ENCODE measurements around the gene STAB2. TPM values are rescaled to one million over a fixed set of nuclear protein-coding genes. Genes with fewer than 3 reads are reported as not detected.

STAB2 gene
- polyA plus RNA-seq, 1 donor, result 6.6 TPM

- Histone ChIP-seq H3K4me3 (ENCODE audit: low read length) (no peak overlapping the region), H3K4me1 (ENCODE audit: control insufficient read depth, insufficient read depth, low read length) (no peaks in the 10 kb centered on the region), H3K9me3 (ENCODE audit: control insufficient read depth, low read depth, low read length) (peaks cover 5% of the 10 kb centered on the region), H3K27me3 (ENCODE audit: control insufficient read depth, insufficient read depth, low read length) (peaks cover 2% of the 10 kb centered on the region), H3K36me3 (ENCODE audit: control insufficient read depth, insufficient read depth, low read length) (no peaks in the 10 kb centered on the region), H3K27ac (ENCODE audit: low read length) (no peak overlapping the region)
- no peak for DNase-seq
- 95% methylated on average over 3 of the region's 8 CpGs for whole genome bisulfite sequencing (ENCODE audit: insufficient coverage, low lambda C conversion rate)
Measured at GRCh38 chr12:103735291-103735690, 148.2 kb downstream of the STAB2 start.

- H3K9me3 ChIP-seq (ENCODE audit: control insufficient read depth, low read depth, low read length), result no peaks in the 10 kb centered on the region
- H3K36me3 ChIP-seq (ENCODE audit: control insufficient read depth, insufficient read depth, low read length), result no peaks in the 10 kb centered on the region
- no CpG with 5 or more reads among the region's 1 CpG for WGBS (ENCODE audit: insufficient coverage, low lambda C conversion rate)
Measured at GRCh38 chr12:103736572-103736971, 149.5 kb downstream of the STAB2 start.

GRCh38 chr12:103737881-103738280, 150.8 kb downstream of the STAB2 start:
- no peak for DNase-seq
- peaks cover 2% of the 10 kb centered on the region for H3K27me3 ChIP-seq (ENCODE audit: control insufficient read depth, insufficient read depth, low read length)
- no peak overlapping the region for H3K27ac ChIP-seq (ENCODE audit: low read length)
- no peaks in the 10 kb centered on the region for H3K36me3 ChIP-seq (ENCODE audit: control insufficient read depth, insufficient read depth, low read length)
- no peaks in the 10 kb centered on the region for H3K9me3 ChIP-seq (ENCODE audit: control insufficient read depth, low read depth, low read length)
- WGBS (ENCODE audit: insufficient coverage, low lambda C conversion rate), result no CpG with 5 or more reads among the region's 1 CpG
- peaks cover 6% of the 10 kb centered on the region for H3K4me1 ChIP-seq (ENCODE audit: control insufficient read depth, insufficient read depth, low read length)
- no peak overlapping the region for H3K4me3 ChIP-seq (ENCODE audit: low read length)

More at GRCh38 chr12:103736572-103736971, 149.5 kb downstream of the STAB2 start:
- H3K27ac ChIP-seq (ENCODE audit: low read length), result no peak overlapping the region
- peaks cover 2% of the 10 kb centered on the region for H3K27me3 ChIP-seq (ENCODE audit: control insufficient read depth, insufficient read depth, low read length)
- no peak overlapping the region for H3K4me3 ChIP-seq (ENCODE audit: low read length)
- no peaks in the 10 kb centered on the region for H3K4me1 ChIP-seq (ENCODE audit: control insufficient read depth, insufficient read depth, low read length)
- DNase-seq, result no peak

- WGBS (ENCODE audit: insufficient coverage, low lambda C conversion rate), result 79% methylated on average over 6 of the region's 15 CpGs
- H3K36me3 ChIP-seq (ENCODE audit: control insufficient read depth, insufficient read depth, low read length), result no peaks in the 10 kb centered on the region
- peak; percentile 61 to 92 for DNase-seq
Measured at GRCh38 chr12:103742349-103742932, 155.4 kb downstream of the STAB2 start.

DNA sequence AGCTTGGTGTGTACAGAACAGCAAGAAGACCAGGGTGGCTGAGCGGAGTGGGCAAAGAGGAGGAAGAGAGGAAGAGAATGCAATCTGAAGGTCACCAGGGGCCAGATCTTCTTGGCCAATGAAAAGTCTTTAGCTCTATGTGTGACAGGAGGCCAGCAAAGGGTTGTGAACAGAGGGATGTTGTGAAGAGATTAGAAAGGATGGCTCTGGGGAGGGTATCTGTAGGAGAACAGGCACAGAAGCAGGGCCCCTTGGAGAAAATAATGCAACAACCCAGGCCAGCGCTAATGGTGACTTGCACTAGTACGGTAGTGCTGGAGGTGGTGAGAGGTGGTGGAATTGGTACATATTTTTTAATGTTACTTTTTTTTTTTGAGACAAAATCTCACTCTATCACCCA, 156.7 kb downstream of the STAB2 start:
- no peaks in the 10 kb centered on the region for H3K27me3 ChIP-seq (ENCODE audit: control insufficient read depth, insufficient read depth, low read length)
- H3K4me1 ChIP-seq (ENCODE audit: control insufficient read depth, insufficient read depth, low read length), result peaks cover 6% of the 10 kb centered on the region
- no peaks in the 10 kb centered on the region for H3K36me3 ChIP-seq (ENCODE audit: control insufficient read depth, insufficient read depth, low read length)
- WGBS (ENCODE audit: insufficient coverage, low lambda C conversion rate), result no CpG with 5 or more reads among the region's 3 CpGs
- no peak overlapping the region for H3K4me3 ChIP-seq (ENCODE audit: low read length)
- no peak for DNase-seq
- H3K27ac ChIP-seq (ENCODE audit: low read length), result no peak overlapping the region
- H3K9me3 ChIP-seq (ENCODE audit: control insufficient read depth, low read depth, low read length), result no peaks in the 10 kb centered on the region

More at GRCh38 chr12:103742349-103742932, 155.4 kb downstream of the STAB2 start:
- no peaks in the 10 kb centered on the region for H3K9me3 ChIP-seq (ENCODE audit: control insufficient read depth, low read depth, low read length)
- H3K4me1 ChIP-seq (ENCODE audit: control insufficient read depth, insufficient read depth, low read length), result peaks cover 6% of the 10 kb centered on the region
- H3K4me3 ChIP-seq (ENCODE audit: low read length), result no peak overlapping the region
- H3K27ac ChIP-seq (ENCODE audit: low read length), result peak overlapping the region; percentile 80
- no peaks in the 10 kb centered on the region for H3K27me3 ChIP-seq (ENCODE audit: control insufficient read depth, insufficient read depth, low read length)

DNA sequence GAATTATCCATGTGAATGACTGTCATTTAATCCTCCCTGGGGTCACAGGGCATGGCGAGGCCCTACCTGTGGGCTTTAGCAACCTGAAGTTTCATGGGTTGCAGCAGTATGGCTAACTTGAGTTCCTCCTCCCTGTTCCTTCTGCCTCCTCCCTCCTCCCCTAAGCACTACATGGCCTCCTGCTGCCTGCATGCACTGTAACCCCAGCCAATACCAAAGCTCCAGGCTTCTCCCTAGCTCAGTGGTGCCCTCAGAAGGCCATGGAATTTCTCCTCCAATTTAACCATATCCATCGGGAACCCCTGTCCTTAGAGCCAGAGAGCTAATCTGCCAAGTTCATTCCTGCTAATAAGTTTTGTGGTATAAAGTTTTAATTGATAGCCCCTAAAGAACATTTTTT, 158.9 kb downstream of the STAB2 start:
- Histone ChIP-seq H3K4me3 (ENCODE audit: low read length) (no peak overlapping the region), H3K27ac (ENCODE audit: low read length) (no peak overlapping the region), H3K27me3 (ENCODE audit: control insufficient read depth, insufficient read depth, low read length) (no peaks in the 10 kb centered on the region), H3K9me3 (ENCODE audit: control insufficient read depth, low read depth, low read length) (no peaks in the 10 kb centered on the region), H3K36me3 (ENCODE audit: control insufficient read depth, insufficient read depth, low read length) (no peaks in the 10 kb centered on the region), H3K4me1 (ENCODE audit: control insufficient read depth, insufficient read depth, low read length) (peaks cover 6% of the 10 kb centered on the region)
- 60% methylated on average over 1 of the region's 2 CpGs for WGBS (ENCODE audit: insufficient coverage, low lambda C conversion rate)
- DNase-seq, result peak in 1 of 2 donors; percentile 20

- H3K27ac ChIP-seq (ENCODE audit: low read length), result no peak overlapping the region
- H3K9me3 ChIP-seq (ENCODE audit: control insufficient read depth, low read depth, low read length), result no peaks in the 10 kb centered on the region
- no CpG with 5 or more reads among the region's 2 CpGs for WGBS (ENCODE audit: insufficient coverage, low lambda C conversion rate)
- H3K36me3 ChIP-seq (ENCODE audit: control insufficient read depth, insufficient read depth, low read length), result no peaks in the 10 kb centered on the region
- no peaks in the 10 kb centered on the region for H3K27me3 ChIP-seq (ENCODE audit: control insufficient read depth, insufficient read depth, low read length)
- no peaks in the 10 kb centered on the region for H3K4me1 ChIP-seq (ENCODE audit: control insufficient read depth, insufficient read depth, low read length)
- no peak for DNase-seq
- no peak overlapping the region for H3K4me3 ChIP-seq (ENCODE audit: low read length)
Measured at GRCh38 chr12:103748002-103748401, 160.9 kb downstream of the STAB2 start.

- DNase-seq, result no peak
- no peaks in the 10 kb centered on the region for H3K4me1 ChIP-seq (ENCODE audit: control insufficient read depth, insufficient read depth, low read length)
- no peaks in the 10 kb centered on the region for H3K9me3 ChIP-seq (ENCODE audit: control insufficient read depth, low read depth, low read length)
- no peak overlapping the region for H3K27ac ChIP-seq (ENCODE audit: low read length)
- H3K36me3 ChIP-seq (ENCODE audit: control insufficient read depth, insufficient read depth, low read length), result no peaks in the 10 kb centered on the region
- 92% methylated on average over 5 of the region's 12 CpGs for WGBS (ENCODE audit: insufficient coverage, low lambda C conversion rate)
- H3K4me3 ChIP-seq (ENCODE audit: low read length), result no peak overlapping the region
- H3K27me3 ChIP-seq (ENCODE audit: control insufficient read depth, insufficient read depth, low read length), result no peaks in the 10 kb centered on the region
Measured at GRCh38 chr12:103748875-103749274, 161.8 kb downstream of the STAB2 start.

GRCh38 chr12:103751171-103751570, 164.1 kb downstream of the STAB2 start:
- no peak overlapping the region for H3K4me3 ChIP-seq (ENCODE audit: low read length)
- no peak for DNase-seq
- H3K27ac ChIP-seq (ENCODE audit: low read length), result no peak overlapping the region
- no CpG with 5 or more reads among the region's 1 CpG for WGBS (ENCODE audit: insufficient coverage, low lambda C conversion rate)
- no peaks in the 10 kb centered on the region for H3K4me1 ChIP-seq (ENCODE audit: control insufficient read depth, insufficient read depth, low read length)
- H3K36me3 ChIP-seq (ENCODE audit: control insufficient read depth, insufficient read depth, low read length), result no peaks in the 10 kb centered on the region
- no peaks in the 10 kb centered on the region for H3K9me3 ChIP-seq (ENCODE audit: control insufficient read depth, low read depth, low read length)
- H3K27me3 ChIP-seq (ENCODE audit: control insufficient read depth, insufficient read depth, low read length), result no peaks in the 10 kb centered on the region

DNA sequence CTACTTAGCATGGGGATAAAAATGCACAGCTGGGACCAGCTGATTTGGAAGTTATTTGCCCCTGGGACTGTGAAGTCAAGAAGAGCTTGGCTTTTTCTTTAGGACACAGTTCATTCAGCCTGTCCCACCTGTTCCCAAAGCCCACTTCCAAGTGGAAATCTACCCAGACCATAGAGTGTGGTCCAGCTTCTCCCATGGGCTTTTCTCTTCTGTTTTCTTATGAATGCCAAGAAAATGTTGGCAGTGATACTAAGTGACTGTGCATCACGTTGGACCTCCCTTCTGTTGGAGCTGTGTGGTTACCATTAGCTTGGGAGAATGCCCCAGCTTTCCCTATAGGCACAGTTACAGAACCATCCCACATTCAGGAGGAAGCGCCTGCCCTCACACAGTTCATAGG, 164.5 kb downstream of the STAB2 start:
- no peak for DNase-seq
- Histone ChIP-seq H3K27me3 (ENCODE audit: control insufficient read depth, insufficient read depth, low read length) (no peaks in the 10 kb centered on the region), H3K4me1 (ENCODE audit: control insufficient read depth, insufficient read depth, low read length) (no peaks in the 10 kb centered on the region), H3K4me3 (ENCODE audit: low read length) (no peak overlapping the region), H3K9me3 (ENCODE audit: control insufficient read depth, low read depth, low read length) (no peaks in the 10 kb centered on the region), H3K36me3 (ENCODE audit: control insufficient read depth, insufficient read depth, low read length) (no peaks in the 10 kb centered on the region), H3K27ac (ENCODE audit: low read length) (no peak overlapping the region)
- no CpG with 5 or more reads among the region's 2 CpGs for WGBS (ENCODE audit: insufficient coverage, low lambda C conversion rate)

DNA sequence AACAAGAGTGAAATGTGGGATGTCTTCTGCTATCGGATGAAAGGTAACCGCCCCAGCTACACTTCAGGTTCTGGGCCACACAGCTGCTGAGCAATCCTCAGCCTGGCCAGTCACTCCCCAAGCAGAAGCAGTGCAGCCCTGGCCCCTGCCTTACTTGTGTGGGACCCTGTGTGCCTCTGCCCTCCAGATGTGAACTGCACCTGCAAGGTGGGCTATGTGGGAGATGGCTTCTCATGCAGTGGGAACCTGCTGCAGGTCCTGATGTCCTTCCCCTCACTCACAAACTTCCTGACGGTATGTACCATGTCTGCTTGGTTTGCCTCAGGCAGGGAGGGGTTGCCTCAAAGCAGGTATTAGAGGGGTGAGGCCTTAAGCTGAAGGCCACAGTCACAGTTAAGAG, 168.4 kb downstream of the STAB2 start:
- no peak for DNase-seq
- H3K27me3 ChIP-seq (ENCODE audit: control insufficient read depth, insufficient read depth, low read length), result no peaks in the 10 kb centered on the region
- H3K27ac ChIP-seq (ENCODE audit: low read length), result no peak overlapping the region
- H3K4me1 ChIP-seq (ENCODE audit: control insufficient read depth, insufficient read depth, low read length), result no peaks in the 10 kb centered on the region
- H3K4me3 ChIP-seq (ENCODE audit: low read length), result no peak overlapping the region
- no CpG with 5 or more reads among the region's 3 CpGs for WGBS (ENCODE audit: insufficient coverage, low lambda C conversion rate)
- no peaks in the 10 kb centered on the region for H3K9me3 ChIP-seq (ENCODE audit: control insufficient read depth, low read depth, low read length)
- no peaks in the 10 kb centered on the region for H3K36me3 ChIP-seq (ENCODE audit: control insufficient read depth, insufficient read depth, low read length)

Measured in large intestine (tissue), 3 donors.